SIG-M5 treated with dmso at 0.1 percent for 504 hours (cell line): ENCODE measurements around the gene MYH6.

Experiments used
- DNase-seq: peaks from one replicate; lab custom pipeline; 2025; ENCODE audit not compliant: unreplicated experiment; lab: John Stamatoyannopoulos, UW

Gene MYH6

DNA sequence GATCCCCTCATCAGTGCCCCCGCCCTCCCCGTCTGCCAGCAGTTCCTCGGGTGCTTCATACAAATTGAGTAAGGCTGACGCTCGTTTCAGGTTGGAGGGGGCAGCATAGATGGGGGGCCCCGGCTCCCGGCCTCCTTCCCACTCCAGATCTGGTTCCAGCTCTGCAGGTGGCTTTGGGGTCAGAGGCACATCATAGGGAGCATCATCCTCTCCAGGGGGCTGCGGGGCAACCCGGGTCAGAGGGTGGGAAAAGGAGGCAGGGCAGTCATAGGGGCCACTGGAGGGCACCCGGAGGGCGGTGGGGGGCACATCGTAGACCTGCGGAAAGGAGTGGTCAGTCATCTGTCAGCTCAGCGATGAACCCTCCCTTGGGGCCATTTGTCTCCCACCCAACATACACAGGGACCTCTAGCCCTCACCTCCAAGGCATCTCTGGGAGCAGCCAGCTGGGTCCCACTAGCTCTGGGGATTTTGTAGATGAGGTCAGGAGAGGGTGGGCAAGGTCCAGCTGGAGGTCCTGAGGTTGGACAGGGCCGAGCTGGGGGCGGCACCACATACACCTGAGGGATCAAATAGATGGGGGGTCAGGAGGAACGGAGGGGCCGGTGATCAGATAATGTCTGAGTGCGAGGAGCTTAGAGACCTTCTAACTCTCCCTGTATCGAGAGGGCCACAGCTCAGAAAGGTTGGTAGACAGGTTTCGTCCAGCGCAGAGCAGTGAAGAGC is 48.2 kb downstream of the MYH6 start:
- DNase-seq = no peak

DNA sequence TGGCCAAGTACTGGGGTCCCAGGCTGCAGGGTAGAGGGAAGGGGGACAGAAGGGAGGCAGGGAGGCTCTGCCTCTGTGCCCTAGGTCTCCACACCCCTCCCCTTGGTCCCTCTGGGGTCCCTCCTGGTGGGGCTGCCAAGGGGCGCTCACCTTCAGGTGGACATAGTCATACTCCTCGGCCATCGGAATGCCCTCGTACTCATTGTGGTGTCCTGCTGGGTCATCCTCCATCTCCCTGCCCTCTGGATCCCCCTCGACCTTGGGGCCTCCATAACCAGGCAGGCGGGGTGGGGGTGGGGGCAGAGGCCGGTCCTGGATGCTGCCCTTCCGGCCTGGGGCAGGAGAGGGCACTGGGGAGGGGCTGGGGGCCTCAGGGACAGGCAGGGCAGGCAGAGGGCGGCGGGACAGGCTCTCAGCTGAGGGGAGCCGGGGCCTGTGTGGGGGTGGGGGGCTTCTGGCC is 48.9 kb downstream of the MYH6 start:
- DNase-seq = no peak

GRCh38 chr14:23358553-23359166 is 49.4 kb downstream of the MYH6 start:
- DNase-seq = no peak

- DNase-seq = no peak
These were observed 50.0 kb downstream of the MYH6 start for GRCh38 chr14:23358042-23358441.

- no peak for DNase-seq
These were observed 50.8 kb downstream of the MYH6 start for GRCh38 chr14:23357261-23357660.

DNA sequence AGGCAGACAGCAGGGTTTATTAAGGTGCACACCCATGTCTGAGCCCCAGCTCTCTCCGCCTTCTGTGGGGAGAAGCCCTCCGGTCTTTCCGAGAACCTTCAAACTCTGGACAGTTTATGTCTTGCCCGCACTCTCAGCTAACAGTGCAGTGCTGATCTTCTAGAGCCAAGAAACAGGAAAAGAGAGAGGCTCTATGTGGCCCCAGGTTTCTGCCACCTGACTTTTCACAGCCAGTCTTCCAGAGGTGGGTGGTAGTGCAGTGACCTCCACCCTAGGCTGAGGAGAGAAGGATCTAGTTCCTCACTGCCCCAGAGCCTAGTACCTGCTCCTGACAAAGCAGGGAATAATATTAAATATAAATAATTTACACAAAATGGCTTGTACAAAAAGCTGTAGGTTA is 51.4 kb downstream of the MYH6 start:
- no peak for DNase-seq

DNA sequence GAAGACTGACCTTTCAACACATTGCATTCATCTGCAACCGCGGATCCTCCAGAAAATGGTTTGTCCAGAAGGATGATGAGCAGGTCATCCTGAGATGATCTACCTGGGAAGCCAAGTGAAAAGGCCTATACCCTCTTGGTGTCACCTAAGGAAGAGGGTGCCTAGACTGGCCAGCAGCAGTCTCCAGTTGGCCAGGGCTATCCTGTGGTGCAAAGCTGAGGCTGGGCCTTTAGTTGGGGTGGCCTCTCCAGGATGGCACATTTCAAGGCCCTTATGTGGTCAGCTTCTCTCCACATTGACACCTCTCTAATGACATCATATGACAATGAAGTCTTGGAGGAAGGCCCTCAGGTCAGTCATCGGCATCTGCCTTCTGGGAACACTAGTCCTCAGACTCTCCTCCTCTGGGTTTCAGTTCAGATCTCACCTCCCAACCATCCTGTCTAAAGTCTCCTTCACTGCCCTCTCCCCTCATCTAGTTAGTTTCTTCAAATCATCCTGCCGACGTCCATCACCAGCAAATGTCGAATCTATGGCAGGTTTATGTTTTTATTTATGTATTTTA is 52.1 kb downstream of the MYH6 start:
- no peak for DNase-seq

DNA sequence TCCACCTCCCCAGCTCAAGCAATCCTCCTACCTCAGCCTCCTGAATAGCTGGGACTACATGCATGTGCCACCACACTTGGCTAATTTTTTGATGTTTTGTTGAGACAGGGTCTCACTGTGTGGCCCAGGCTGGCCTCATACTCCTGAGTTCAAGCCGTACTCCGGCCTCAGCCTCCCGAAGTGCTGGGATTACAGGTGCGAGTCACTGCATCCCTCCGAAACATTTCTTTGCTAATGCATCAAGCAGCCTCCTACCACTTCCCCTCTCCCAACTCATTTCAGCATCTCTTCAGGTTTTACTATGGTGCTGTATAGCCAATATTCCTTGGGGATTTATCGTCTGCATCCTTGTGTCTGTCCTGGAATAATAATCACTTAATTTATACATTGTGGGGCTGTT is 53.1 kb downstream of the MYH6 start:
- no peak for DNase-seq

DNA sequence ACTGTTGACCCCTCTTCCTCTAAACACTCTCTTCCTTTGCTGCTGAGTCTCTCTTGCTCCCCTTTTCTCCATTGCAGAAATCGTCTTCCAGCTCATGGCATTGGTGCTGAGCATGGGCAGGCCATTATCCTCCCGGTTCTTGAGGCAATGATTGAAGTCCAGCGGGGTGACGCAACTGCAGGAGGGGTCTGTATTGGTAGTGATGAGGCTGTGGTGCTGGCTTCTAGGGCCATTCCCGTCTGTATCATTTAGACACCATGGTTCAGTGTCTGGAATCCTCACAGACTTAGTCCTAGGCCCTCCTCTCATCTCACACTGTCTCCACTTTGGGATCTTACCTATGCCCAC is 54.7 kb downstream of the MYH6 start:
- DNase-seq = no peak

DNA sequence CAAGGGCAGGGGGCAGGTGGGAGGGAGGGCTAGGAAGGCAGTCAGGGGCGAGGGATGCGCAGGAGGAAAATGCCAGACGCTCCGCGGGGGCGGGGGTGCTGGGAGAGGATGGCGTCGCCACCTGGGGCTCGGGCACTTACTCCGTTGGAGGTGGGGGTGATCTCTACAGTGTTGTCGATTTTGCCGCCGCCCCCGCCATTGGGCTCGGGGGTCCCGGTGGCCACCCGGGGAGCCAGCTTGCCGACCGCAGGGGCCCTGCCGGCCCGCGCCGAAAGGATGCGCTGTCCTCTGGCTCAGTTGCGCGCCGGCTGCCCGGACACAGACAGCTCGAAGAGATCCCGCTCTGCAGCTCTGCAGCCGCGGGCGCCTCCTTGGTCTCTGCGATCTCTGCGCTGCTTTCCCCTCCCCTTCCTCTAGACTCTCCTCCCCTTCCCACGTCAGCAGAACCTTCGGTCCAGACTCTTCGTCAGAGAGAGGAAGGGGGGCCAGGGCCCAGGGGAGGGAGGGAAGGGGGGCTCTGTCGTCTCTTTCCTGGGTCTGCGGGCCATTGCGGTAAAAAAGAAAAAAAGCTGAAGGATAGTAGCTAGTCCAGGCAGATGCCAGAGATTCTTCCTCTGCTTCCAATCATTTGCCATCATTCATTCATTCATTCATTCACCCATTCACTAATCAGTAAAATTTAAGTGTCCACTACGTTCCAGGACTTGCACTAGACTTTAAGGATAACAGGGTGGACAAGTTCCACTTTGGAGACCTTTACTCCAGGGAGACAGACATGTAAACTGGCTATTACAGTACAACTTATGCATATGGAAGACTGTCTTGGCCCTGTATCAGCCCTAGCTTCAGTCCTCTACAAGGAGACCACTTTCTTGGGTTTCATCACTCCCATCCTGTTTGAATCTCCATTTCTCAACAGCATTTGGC is 55.3 kb downstream of the MYH6 start, which contains the start of gene SLC22A17:
Gene SLC22A17 (minus strand): TSS at position 382 of the 927 bp plus-strand sequence.
- peak; percentile 39 for DNase-seq

- DNase-seq = no peak
These were observed 56.2 kb downstream of the MYH6 start for GRCh38 chr14:23351681-23352505.

GRCh38 chr14:23349156-23349845 is 58.8 kb downstream of the MYH6 start:
- no peak for DNase-seq

DNA sequence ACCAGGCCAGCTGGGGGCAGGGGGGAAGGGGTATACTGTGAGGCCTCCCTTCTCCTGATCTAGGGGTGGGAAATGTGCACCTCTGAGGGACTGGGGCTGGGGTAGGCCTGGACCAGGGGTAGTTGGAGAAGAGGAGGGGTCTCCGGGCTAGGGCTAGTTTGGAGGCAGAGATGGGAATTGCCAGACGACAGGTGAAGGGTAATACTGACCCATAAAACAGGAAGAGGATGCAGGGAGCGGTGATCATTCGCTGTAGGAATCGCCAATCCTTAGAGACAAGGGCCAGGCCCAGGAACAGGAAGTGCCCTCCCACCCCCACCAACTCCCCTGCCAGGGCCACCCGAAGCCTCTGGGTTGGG is 59.8 kb downstream of the MYH6 start:
- DNase-seq = no peak

GRCh38 chr14:23347406-23348296 is 60.4 kb downstream of the MYH6 start:
- no peak for DNase-seq

GRCh38 chr14:23346693-23347405 is 61.2 kb downstream of the MYH6 start:
- DNase-seq = no peak

- DNase-seq = no peak
These were observed 61.9 kb downstream of the MYH6 start for GRCh38 chr14:23345987-23346692.

GRCh38 chr14:23344481-23344880 is 63.6 kb downstream of the MYH6 start:
- no peak for DNase-seq
